Panc1 (cell line): ENCODE results near the gene CPLX1.

Source experiments
- CTCF ChIP-seq: fragments of 450-650 bp; IDR thresholded peaks from 2 replicates; pipeline ENCODE4 v1.5.1; 2017; ENCODE audit warnings: mild to moderate bottlenecking
- POLR2AphosphoS5 ChIP-seq: IDR thresholded peaks from 2 replicates; pipeline ENCODE4 v1.6.1; 2012; ENCODE audit warnings: mild to moderate bottlenecking, low read depth, low read length, moderate library complexity
- REST ChIP-seq, 2 experiments: IDR thresholded peaks; 2 replicates each; pipeline ENCODE4 v1.6.1; 2011 to 2012; ENCODE audit warnings: low read depth in 2 of 2, control low read depth in 1 of 2, low read length in 1 of 2, mild to moderate bottlenecking in 1 of 2, moderate library complexity in 1 of 2; ENCODE audit not compliant: insufficient read depth in 1 of 2
- TCF7L2 ChIP-seq: IDR thresholded peaks from 2 replicates; pipeline ENCODE4 v1.6.1; 2011; ENCODE audit warnings: mild to moderate bottlenecking, low read depth, low read length, inconsistent platforms

- TF ChIP-seq POLR2AphosphoS5: no peak
- no peak for TF ChIP-seq REST (IDR thresholded peaks at IDR 0.05; ENCODE audit: insufficient read depth in 1 of 2, low read depth in 2 of 2, low read length in 1 of 2)
- no peak for TF ChIP-seq CTCF
- no peak for TF ChIP-seq TCF7L2
Measured at GRCh38 chr4:760616-761015, 65.3 kb downstream of the CPLX1 start.
